Mesothelial cell of epicardium (in vitro differentiated cells): Measurements from ENCODE around the gene PC. TPM values are rescaled to one million over a fixed set of nuclear protein-coding genes. Genes with fewer than 3 reads are reported as not detected.

Source experiments
- DNase-seq, 2 experiments: peaks; one replicate each; pipeline ENCODE4 v3.0.0; 2021; ENCODE audit warnings: low spot score in 2 of 2; ENCODE audit not compliant: unreplicated experiment in 2 of 2
- H3K27ac Mint-ChIP-seq: 2 replicates; pipeline ENCODE4 v1.8.0; 2021; ENCODE audit warnings: mixed read lengths
- H3K27me3 Mint-ChIP-seq: 2 replicates; pipeline ENCODE4 v1.8.0; 2021; ENCODE audit warnings: low read depth, mixed read lengths
- H3K36me3 Mint-ChIP-seq: 2 replicates; pipeline ENCODE4 v1.8.0; 2021; ENCODE audit warnings: mixed read lengths
- H3K4me1 Mint-ChIP-seq: 2 replicates; pipeline ENCODE4 v1.8.0; 2021; ENCODE audit warnings: mixed read lengths
- H3K4me3 Mint-ChIP-seq: 2 replicates; pipeline ENCODE4 v1.8.0; 2021; ENCODE audit warnings: mild to moderate bottlenecking, moderate library complexity, mixed read lengths
- H3K9me3 Mint-ChIP-seq: 2 replicates; pipeline ENCODE4 v1.8.0; 2021; ENCODE audit warnings: mixed read lengths
- total RNA-seq: library from RNA; stranded (reverse); gene quantifications from 3 replicates; pipeline ENCODE4 v1.2.1, GENCODE V29; 2021
- TF ChIP-seq, protein P1 (sequence below): fragments of 200-600 bp; sonication (generic); IDR thresholded peaks from one replicate; pipeline ENCODE4 v1.5.0; 2021; ENCODE audit warnings: antibody characterized with exemption; ENCODE audit not compliant: unreplicated experiment

Gene PC
- total RNA-seq, 1 donor from 2014 or later, result 9.5 TPM

DNA sequence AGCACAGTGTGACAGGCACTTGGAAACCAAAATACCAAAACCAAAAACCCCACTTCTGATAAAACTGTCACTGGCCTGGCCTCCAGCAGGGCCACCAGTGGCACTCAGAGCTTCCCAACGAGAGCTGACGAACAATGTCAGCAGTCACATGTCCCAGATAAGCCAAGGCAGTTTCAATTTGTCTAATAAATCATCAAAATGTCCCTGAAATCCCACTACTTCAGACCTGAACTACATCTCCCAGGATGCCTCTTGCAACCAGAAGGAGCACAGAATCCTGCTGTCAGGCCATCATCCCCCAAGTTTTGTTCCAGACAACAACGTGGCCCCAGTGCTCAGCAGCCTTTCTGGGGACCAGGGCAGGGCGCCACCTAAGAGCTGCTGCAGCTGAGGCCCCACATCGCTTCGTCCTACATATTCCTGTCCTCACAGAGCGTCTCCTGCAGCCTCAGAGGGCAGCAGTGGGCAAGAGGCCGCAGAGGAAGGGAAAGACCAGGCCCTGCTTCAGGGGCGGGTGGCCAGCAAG is 76.2 kb downstream of the PC start:
- H3K4me3 Mint-ChIP-seq, result no peak overlapping the region
- peaks cover 57% of the 10 kb centered on the region for H3K4me1 Mint-ChIP-seq
- DNase-seq, result no peak
- TF ChIP-seq, protein P1, sequence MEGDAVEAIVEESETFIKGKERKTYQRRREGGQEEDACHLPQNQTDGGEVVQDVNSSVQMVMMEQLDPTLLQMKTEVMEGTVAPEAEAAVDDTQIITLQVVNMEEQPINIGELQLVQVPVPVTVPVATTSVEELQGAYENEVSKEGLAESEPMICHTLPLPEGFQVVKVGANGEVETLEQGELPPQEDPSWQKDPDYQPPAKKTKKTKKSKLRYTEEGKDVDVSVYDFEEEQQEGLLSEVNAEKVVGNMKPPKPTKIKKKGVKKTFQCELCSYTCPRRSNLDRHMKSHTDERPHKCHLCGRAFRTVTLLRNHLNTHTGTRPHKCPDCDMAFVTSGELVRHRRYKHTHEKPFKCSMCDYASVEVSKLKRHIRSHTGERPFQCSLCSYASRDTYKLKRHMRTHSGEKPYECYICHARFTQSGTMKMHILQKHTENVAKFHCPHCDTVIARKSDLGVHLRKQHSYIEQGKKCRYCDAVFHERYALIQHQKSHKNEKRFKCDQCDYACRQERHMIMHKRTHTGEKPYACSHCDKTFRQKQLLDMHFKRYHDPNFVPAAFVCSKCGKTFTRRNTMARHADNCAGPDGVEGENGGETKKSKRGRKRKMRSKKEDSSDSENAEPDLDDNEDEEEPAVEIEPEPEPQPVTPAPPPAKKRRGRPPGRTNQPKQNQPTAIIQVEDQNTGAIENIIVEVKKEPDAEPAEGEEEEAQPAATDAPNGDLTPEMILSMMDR, result no peak
- H3K27me3 Mint-ChIP-seq, result no peaks in the 10 kb centered on the region
- H3K36me3 Mint-ChIP-seq, result no peaks in the 10 kb centered on the region
- peak overlapping the region; percentile 30 for H3K27ac Mint-ChIP-seq
- H3K9me3 Mint-ChIP-seq, result no peaks in the 10 kb centered on the region

DNA sequence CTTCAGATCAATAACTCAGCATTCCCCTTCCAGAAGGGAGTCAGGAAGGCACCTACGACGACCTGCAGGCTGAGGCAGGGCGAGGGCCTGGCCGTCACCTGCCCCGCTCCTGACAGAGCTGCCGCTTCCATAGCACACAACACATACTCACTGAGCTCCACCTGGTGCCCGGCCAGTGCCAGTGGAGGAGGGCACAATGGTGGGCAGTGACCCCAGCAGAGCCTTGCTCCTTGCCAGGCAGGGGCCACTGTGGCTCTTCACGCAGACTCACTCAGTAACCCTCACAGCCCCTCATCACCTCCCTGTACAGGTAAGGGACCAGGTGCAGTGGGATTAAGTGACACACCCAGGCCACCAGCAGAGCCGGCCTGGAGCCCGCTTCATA is 76.7 kb downstream of the PC start:
- Mint-ChIP-seq H3K4me3 (no peak overlapping the region), H3K9me3 (no peaks in the 10 kb centered on the region), H3K27me3 (no peaks in the 10 kb centered on the region), H3K36me3 (no peaks in the 10 kb centered on the region), H3K4me1 (peaks cover 59% of the 10 kb centered on the region), H3K27ac (no peak overlapping the region)
- no peak for DNase-seq
- TF ChIP-seq, protein P1, result no peak

DNA sequence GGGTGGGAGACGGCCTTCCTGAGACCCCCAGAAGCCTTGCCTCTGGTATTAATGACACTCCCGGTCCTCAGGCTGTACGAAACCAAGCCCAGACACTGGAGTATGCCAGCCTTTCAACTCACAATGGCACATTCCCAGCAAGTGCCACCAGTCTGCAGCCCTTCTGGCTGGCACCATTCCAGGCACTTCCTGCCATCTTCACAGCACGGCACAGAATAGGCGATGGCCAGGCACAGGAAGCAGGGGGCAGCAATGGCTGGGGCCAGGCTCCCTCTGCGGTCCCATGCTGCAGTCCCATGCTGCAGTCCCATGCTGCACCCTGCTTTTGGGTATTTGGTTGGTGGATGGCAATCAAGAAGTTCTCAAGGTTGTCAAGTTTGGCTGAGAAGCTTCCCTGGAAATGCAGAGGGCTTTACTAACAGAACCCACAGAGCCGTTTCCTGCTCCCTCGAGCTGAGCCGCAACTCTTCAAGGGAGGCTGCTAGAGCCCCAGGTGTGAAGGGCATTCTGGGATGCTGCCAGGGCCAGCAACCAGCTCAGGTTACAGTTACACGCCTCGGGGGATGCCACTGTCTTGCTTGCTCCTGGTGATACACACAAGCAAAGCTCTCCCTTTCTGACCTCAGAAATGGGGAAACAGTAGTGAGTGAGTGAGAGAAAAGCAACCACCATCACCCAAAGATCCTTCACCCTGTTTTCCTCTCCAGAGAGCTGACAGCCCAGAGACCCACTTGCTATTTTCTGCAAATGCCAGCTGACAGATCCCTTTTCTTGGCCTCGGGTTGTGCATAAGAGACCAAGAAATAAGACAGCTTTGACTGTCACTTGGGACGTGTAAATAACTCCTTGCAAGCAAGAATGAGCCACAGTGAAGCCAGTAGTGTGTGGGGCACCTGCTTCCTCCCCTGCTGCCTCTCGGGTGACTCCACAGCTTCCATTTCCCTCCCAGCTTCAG is 77.4 kb downstream of the PC start:
- Mint-ChIP-seq H3K36me3 (no peaks in the 10 kb centered on the region), H3K27me3 (no peaks in the 10 kb centered on the region), H3K4me3 (no peak overlapping the region), H3K27ac (no peak overlapping the region), H3K9me3 (no peaks in the 10 kb centered on the region), H3K4me1 (peaks cover 52% of the 10 kb centered on the region)
- DNase-seq, result no peak
- TF ChIP-seq, protein P1, result no peak

DNA sequence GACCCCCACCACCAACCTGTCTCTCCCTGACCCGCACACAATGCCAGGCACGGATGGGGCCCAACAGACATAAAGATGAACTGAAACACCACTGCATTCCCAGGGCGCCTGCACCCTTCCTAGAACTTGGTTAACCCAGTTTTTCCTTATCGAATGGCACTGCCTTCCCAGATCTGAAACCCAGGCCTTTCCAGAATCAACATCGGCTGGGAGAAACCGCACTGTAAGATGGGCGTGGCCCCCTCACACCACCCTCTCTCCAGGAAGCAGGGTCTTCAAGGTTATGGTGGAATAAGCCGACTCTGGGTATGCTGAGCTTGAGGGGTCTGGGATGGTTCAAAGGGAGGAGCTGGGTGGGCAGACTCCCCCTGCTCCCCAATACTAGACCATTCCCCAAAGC is 78.2 kb downstream of the PC start:
- Mint-ChIP-seq H3K36me3 (no peaks in the 10 kb centered on the region), H3K9me3 (no peaks in the 10 kb centered on the region), H3K4me3 (no peak overlapping the region), H3K4me1 (peaks cover 51% of the 10 kb centered on the region), H3K27ac (no peak overlapping the region), H3K27me3 (no peaks in the 10 kb centered on the region)
- TF ChIP-seq, protein P1, result no peak
- DNase-seq, result no peak

DNA sequence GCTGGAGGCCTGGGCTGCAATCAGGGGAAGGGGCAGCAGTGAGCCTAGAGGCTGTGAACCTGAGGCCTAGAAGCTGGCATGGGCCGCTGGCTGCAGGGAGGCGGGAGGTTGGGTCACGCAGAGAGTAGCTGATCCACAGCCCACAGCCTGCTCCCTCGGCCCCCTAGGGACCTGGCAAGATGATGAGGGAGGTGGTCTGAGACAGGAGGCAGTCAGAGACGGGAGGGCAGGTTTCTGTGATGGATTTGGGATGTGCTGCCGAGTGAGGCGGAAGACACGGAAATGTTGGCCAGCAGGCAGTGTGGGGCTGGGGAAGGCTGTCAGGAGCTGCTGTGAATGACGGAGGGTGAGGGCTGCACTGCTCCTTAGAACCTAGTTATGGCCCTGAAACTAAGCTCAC is 78.6 kb downstream of the PC start:
- Mint-ChIP-seq H3K4me1 (peaks cover 51% of the 10 kb centered on the region), H3K36me3 (no peaks in the 10 kb centered on the region), H3K27me3 (no peaks in the 10 kb centered on the region), H3K27ac (no peak overlapping the region), H3K9me3 (no peaks in the 10 kb centered on the region), H3K4me3 (no peak overlapping the region)
- TF ChIP-seq, protein P1, result no peak
- no peak for DNase-seq
